GM12801 (cell line): ENCODE data around the gene TARS1.

Source experiments
- TF ChIP-seq, protein P1 (sequence below): IDR thresholded peaks from one replicate; pipeline ENCODE4 v1.5.1; 2011; ENCODE audit warnings: control low read depth; ENCODE audit not compliant: insufficient read length; ENCODE audit errors: extremely low read depth

Gene TARS1

DNA sequence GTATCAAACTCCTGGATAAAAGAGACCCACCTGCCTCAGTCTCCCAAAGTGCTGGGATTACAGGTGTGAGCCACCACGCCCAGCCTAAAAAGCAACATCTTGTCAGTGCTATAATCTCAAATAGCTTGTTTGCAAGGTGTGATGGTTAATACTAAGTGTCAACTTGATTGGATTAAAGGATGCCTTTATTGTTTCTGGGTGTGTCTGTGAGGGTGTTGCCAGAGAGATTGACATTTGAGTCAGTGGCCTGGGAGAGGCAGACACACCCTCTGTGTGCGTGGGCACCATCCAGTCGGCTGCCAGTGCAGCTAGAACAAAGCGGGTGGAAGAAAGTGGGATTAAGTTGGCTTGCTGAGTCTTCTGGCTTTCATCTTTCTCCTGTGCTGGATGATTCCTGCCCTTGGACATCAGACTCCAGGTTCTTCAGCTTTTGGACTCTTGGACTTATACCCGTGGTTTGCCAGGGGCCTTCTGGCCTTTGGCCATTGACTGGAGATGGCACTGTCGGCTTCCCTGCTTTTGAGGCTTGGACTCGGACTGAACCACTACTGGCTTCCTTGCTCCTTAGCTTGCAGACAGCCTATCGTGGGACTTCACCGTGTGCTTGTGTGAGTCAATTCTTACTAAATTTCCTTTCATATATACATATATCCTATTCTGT, 28.1 kb downstream of the TARS1 start:
- TF ChIP-seq, protein P1, sequence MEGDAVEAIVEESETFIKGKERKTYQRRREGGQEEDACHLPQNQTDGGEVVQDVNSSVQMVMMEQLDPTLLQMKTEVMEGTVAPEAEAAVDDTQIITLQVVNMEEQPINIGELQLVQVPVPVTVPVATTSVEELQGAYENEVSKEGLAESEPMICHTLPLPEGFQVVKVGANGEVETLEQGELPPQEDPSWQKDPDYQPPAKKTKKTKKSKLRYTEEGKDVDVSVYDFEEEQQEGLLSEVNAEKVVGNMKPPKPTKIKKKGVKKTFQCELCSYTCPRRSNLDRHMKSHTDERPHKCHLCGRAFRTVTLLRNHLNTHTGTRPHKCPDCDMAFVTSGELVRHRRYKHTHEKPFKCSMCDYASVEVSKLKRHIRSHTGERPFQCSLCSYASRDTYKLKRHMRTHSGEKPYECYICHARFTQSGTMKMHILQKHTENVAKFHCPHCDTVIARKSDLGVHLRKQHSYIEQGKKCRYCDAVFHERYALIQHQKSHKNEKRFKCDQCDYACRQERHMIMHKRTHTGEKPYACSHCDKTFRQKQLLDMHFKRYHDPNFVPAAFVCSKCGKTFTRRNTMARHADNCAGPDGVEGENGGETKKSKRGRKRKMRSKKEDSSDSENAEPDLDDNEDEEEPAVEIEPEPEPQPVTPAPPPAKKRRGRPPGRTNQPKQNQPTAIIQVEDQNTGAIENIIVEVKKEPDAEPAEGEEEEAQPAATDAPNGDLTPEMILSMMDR = no peak

DNA sequence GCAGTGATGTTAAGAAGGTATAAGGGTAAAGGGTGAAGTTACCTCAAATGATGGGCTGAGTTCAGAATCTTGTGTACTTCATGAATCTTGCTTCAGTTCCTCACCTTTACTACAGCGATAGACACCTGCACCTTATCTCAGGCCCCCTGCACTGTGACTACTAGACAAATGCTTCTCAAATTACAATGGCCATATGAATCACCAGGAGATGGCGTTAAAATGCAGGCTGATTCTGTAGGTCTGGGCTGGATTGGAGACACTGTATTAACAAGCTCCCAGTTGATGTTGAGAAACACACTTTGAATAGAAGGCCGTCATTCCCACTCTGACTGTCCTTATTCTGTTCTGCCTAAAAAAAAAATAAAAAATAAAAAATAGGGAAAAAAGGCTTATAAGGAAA, 29.8 kb downstream of the TARS1 start:
- TF ChIP-seq, protein P1 = no peak

DNA sequence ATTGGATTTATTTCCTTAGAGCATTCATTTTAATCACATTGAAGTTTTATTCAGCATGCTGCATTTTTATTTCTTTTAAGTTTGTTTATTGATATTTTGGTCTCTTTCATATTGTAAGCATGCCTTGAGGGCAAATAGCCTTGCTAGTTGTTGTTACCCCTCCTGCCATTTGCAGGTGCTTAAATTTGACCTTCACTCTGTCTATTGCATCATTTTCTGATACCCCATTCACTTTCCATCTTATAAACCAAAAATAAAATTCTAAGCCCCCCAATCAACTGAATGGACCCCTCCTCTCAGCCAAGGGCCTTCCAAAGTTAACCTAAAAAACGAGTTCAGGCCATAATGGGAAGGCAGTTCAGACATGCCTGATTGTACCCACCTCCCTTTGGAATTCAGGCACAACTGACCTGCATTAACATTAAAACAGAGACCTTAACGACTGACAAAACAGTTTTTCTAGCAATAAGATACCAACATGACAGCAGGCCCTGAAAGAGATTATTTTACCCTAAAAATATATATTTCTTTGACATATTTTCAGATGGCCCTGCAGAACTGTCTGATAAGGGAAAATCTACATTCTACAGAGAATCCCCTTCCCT, 32.1 kb downstream of the TARS1 start:
- TF ChIP-seq, protein P1 = no peak

DNA sequence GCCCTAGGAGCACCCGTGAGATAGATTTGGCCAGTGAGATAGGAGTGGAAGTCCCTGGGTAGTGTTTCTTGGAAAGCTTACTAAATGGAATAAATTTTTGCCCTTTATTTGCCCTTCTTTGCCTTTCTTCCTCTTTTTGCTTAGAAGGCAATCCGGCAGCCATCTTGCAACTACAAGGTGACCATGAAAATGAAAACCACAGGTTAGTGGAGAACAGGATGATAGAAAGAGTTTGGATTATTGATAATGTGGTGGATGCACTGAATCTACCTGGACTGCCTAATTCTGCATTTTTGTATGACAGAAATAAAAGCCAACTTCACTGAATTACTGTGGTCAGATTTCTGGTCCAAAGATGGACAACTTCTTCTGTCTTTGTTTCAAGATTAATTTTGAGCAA, 33.2 kb downstream of the TARS1 start:
- TF ChIP-seq, protein P1 = no peak

DNA sequence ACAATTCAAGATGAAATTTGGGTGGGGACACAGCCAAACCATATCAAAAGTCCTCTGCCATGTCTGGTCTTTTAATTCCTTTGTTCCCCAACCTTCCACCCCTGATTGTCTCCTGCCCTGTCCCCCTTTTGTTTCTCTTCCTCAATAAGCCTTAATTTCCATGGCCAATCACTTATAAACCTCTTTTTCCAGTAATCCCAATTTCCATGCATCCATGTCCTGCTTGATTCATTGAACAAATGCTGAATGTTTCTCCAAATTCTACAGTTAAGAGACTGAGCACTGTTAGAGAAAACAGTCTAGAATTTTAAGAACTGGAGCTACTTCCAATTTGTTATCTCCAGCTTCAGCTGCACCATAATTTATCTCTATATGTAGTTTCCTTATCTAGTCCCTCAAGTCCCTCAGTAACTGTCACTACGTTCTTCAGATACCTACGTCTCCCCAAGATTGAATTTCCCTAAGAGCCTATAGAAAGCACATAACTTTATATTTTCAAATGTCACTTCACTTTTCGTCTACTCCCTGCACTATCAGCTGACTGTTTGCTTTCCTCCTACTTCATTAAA, 34.2 kb downstream of the TARS1 start:
- TF ChIP-seq, protein P1 = no peak

DNA sequence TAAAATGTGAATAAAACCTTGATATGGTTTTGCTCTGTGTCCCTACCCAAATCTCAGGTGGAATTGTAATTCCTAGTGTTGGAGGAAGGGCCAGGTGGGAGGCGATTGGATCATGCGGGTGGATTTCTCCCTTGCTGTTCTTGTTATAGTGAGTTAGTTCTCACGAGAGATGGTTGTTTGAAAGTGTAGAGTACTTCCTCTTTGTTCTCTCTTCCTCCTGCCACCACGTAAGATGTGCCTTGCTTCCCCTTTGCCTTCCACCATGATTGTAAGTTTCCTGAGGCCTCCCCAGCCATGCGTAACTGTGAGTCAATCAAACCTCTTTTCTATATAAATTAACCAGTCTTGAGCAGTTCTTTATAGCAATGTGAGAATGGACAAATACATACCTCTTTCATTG, 34.9 kb downstream of the TARS1 start:
- TF ChIP-seq, protein P1 = no peak

DNA sequence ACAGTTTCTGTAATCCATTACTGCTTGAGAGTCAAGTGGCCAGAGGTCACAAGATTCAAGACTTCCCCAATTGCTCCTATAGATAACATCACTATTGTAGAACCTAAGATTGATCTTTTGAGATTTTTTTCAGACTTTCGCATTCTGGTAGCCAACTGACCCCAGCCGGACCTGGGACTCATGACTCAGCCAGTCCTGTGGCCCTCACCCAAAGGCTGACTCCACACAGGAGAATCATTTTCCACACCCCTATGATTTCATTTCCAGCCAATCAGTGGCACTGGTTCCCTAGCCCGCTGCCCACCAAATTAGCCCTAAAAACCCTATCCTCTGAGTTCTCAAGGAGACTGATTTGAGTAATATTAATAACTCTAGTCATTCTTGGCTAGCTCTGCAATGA, 36.2 kb downstream of the TARS1 start:
- TF ChIP-seq, protein P1 = no peak
